Coronary artery (tissue), 2 donors: ENCODE results near the gene NOXA1.

Experiments used
- DNase-seq: peaks from one replicate; pipeline ENCODE4 v3.0.0-alpha.2; 2017; ENCODE audit warnings: low spot score
- H3K27ac ChIP-seq, 2 donors: fragments of 200-600 bp; sonication (generic); one replicate each; pipeline ENCODE4 v1.5.1; 2016 to 2019
- H3K4me3 ChIP-seq: fragments of 200-600 bp; sonication (generic); 2 replicates; pipeline ENCODE4 v1.5.1; 2016; ENCODE audit warnings: mild to moderate bottlenecking, moderate library complexity
- CTCF ChIP-seq: fragments of 200-600 bp; sonication (generic); IDR thresholded peaks from one replicate; pipeline ENCODE4 v1.5.1; 2019; ENCODE audit warnings: antibody characterized with exemption

The NOXA1 gene

DNA sequence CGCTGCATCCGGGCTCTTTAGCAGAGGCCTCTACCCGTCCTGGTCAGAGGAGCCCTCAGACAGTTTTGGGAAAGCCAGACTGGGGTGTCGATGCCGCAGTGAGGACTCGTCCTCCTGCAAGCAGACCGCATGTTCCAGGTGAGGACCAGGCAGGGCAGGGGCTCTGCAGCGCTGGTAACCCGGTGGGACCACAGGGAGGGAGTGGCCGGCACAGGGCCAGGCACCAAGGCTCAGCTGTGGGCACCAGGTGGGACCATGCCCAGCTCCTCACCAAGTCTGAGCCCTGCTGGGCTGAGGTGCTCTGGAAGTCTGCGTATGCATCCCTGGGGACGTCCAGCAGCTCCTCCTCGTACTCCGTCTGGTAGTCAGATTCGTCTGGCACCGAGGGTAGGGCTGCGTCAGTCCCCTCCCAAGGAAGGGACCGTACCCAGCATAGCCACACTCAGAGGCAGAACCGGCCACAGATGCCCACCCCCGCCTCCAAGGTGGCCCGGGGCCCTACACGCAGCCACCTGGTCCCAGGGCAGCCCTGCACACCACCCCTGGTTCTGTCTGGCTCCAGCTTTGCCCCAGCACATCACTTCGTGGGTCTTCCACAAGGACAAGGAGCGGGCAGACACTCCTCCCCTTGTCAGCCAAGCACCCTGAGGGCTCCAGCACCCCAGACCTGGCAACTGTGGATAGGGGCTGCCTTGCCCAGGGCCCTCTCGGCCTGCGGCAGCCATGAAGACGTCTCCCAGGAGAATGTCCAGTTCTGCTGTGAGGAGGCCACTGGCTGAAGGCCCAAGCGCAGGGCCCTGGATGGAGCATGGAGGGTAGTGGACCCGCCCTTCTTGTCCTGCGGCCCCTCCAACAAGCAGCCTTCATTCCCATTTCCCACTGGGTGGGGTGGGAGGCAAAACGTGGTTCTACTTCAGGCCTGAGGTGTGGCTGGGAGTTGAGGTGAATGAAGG, 37.4 kb downstream of the NOXA1 start:
- Histone ChIP-seq H3K4me3 (no peak overlapping the region), H3K27ac (no peak overlapping the region)
- DNase-seq, result peak; percentile 74
- TF ChIP-seq CTCF, result no peak

DNA sequence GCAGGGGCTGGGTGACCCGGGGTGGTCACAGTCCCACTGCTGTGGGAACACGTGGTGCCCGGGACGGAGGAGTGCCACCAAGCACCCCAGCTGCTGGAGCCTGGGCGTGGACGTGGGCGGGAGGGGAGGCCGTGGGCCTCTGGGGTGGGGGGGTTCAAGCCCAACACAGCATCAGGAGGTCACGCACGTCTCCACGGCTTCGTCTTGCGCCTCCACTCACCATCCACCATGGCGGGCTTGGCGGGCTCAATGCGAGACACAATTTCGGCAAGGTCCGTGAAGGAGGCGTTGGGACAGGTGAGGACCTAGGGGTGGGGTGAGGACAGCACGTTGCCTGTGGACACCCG, 38.1 kb downstream of the NOXA1 start:
- DNase-seq, result no peak
- H3K4me3 ChIP-seq, result peak overlapping the region; percentile 40
- TF ChIP-seq CTCF, result no peak
- H3K27ac ChIP-seq, result no peak overlapping the region

GRCh38 chr9:137461663-137462395, 38.6 kb downstream of the NOXA1 start:
- TF ChIP-seq CTCF, result no peak
- peak; percentile 77 for DNase-seq
- peak overlapping the region; percentile 40 for H3K4me3 ChIP-seq
- no peak overlapping the region for H3K27ac ChIP-seq

- H3K4me3 ChIP-seq, result no peak overlapping the region
- no peak overlapping the region for H3K27ac ChIP-seq
- no peak for TF ChIP-seq CTCF
- peak; percentile 72 for DNase-seq
These were observed 39.3 kb downstream of the NOXA1 start for GRCh38 chr9:137462396-137462985.

DNA sequence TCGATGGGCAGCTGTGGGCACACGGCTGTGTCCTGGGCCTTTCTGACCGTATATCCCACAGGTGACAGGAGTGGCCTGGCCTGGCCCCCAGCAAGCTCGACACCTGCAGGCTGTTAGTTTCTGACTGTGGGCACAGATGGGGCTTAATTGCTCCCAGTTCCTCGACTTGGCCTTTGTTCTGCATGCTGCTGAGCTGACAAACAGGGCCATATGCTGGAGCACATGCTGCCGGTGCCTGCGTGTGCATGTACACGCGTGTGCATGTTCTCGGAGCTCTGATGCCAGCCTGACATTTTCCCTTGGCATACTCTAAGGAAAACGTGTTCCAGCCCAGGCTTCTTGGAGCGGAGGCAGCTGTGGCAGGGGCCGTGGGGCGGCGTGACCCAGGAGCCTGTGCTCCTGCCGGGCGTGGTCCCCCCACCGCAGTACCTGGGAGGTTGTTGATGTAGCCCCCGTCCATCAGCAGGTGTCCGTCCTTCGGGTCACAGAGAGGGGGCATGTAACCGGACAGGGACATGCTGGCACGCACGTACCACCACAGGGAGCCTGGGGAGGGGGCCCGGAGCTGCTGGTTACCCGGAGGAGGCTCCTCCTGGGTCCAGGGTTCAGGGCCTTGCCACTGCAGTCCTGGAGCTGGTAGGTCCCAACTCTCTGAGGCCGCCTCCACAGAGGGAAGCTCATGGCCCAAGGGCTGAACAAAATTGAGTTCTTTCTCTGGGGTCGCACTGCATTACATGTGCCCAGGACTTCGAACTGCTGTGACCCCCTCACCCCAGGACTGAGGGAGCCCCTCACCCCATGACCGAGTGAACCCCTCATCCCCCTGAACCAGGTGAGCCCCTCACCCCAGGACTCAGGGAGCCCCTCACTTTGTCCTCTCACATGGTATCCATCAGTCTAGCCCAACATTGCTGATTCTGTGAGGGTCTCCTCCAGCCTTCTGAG, 40.1 kb downstream of the NOXA1 start:
- Histone ChIP-seq H3K27ac (no peak overlapping the region), H3K4me3 (no peak overlapping the region)
- DNase-seq, result peak; percentile 72
- TF ChIP-seq CTCF, result no peak

DNA sequence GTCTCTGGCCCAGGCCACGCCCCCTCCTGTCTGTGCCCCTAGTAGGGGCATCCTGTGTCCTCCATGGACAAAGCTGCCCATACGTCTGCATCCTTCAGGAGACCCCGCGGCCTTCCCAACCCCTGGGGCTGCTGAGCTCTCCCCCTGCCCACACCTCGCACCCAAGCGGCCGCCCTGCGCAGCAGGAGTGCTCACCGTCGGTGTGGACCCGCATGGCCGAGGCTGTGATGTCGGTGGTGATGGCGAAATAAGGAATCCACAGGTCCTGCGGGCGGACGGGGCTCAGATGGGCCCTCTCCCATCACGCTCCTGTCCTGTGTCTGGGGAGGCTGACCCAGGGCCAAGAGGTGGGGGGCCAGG, 40.7 kb downstream of the NOXA1 start:
- H3K27ac ChIP-seq, result no peak overlapping the region
- TF ChIP-seq CTCF, result no peak
- no peak for DNase-seq

More for the DNA sequence above, 40.7 kb downstream of the NOXA1 start:
- no peak overlapping the region for H3K4me3 ChIP-seq
